Measurements from ENCODE around the gene DGKB.

GRCh38 chr7:14688208-14688607 lies 214.3 kb downstream of the DGKB start:
- TF ChIP-seq CTCF (IDR thresholded peaks at IDR 0.05) (no peak), EP300 (IDR thresholded peaks at IDR 0.05) (no peak), POLR2A (IDR thresholded peaks at IDR 0.05) (no peak), POLR2AphosphoS5 (IDR thresholded peaks at IDR 0.05) (no peak)

All from sigmoid colon (tissue), 4 donors.